ENCODE data around the gene ACOXL. TPM values are rescaled to one million over a fixed set of nuclear protein-coding genes. Genes with fewer than 3 reads are reported as not detected.

The ACOXL gene
- total RNA-seq, 1 experiment from 2014 or later: not detected

- no peak for DNase-seq (ENCODE audit: low read depth)
Observed at GRCh38 chr2:110794390-110794789, 62.0 kb downstream of the ACOXL start.

GRCh38 chr2:110794951-110795350 lies 62.6 kb downstream of the ACOXL start:
- no peak for DNase-seq (ENCODE audit: low read depth)

- DNase-seq (ENCODE audit: low read depth): no peak
Observed at GRCh38 chr2:110796716-110797301, 64.4 kb downstream of the ACOXL start.

GRCh38 chr2:110799376-110799775 lies 67.0 kb downstream of the ACOXL start:
- no peak for DNase-seq (ENCODE audit: low read depth)

- DNase-seq (ENCODE audit: low read depth): no peak
Observed at GRCh38 chr2:110800611-110801402, 68.4 kb downstream of the ACOXL start.

GRCh38 chr2:110802208-110802932 lies 70.0 kb downstream of the ACOXL start:
- no peak for DNase-seq (ENCODE audit: low read depth)

GRCh38 chr2:110804433-110804832 lies 72.1 kb downstream of the ACOXL start:
- DNase-seq (ENCODE audit: low read depth): no peak

- DNase-seq (ENCODE audit: low read depth): peak; percentile 90
Observed at GRCh38 chr2:110804915-110805314, 72.5 kb downstream of the ACOXL start.

GRCh38 chr2:110805894-110806452 lies 73.6 kb downstream of the ACOXL start:
- no peak for DNase-seq (ENCODE audit: low read depth)

GRCh38 chr2:110807522-110807921 lies 75.1 kb downstream of the ACOXL start:
- DNase-seq (ENCODE audit: low read depth): peak; percentile 53

- DNase-seq (ENCODE audit: low read depth): no peak
Observed at GRCh38 chr2:110810404-110810803, 78.0 kb downstream of the ACOXL start.

- no peak for DNase-seq (ENCODE audit: low read depth)
Observed at GRCh38 chr2:110812726-110813645, 80.6 kb downstream of the ACOXL start.

GRCh38 chr2:110813896-110814295 lies 81.5 kb downstream of the ACOXL start:
- DNase-seq (ENCODE audit: low read depth): no peak

GRCh38 chr2:110815938-110816337 lies 83.6 kb downstream of the ACOXL start:
- no peak for DNase-seq (ENCODE audit: low read depth)

GRCh38 chr2:110816404-110817365 lies 84.3 kb downstream of the ACOXL start:
- DNase-seq (ENCODE audit: low read depth): peak; percentile 25

GRCh38 chr2:110818767-110819481 lies 86.6 kb downstream of the ACOXL start:
- no peak for DNase-seq (ENCODE audit: low read depth)

GRCh38 chr2:110819711-110820110 lies 87.3 kb downstream of the ACOXL start:
- DNase-seq (ENCODE audit: low read depth): no peak

- DNase-seq (ENCODE audit: low read depth): no peak
Observed at GRCh38 chr2:110820128-110820527, 87.8 kb downstream of the ACOXL start.

- DNase-seq (ENCODE audit: low read depth): no peak
Observed at GRCh38 chr2:110823165-110823564, 90.8 kb downstream of the ACOXL start.

Measured in Daoy (cell line).